SKM-1 treated with dmso at 0.1 percent for 144 hours (cell line): ENCODE data around the gene SNIP1.
"Not testable (repeated sequence)": the region's sequence is repeated elsewhere in the genome, so short reads cannot be mapped to it uniquely, and the experiment has no call there.

Source experiments
- DNase-seq: peaks from one replicate; lab custom pipeline; 2025; ENCODE audit not compliant: unreplicated experiment; lab: John Stamatoyannopoulos, UW

The SNIP1 gene

DNA sequence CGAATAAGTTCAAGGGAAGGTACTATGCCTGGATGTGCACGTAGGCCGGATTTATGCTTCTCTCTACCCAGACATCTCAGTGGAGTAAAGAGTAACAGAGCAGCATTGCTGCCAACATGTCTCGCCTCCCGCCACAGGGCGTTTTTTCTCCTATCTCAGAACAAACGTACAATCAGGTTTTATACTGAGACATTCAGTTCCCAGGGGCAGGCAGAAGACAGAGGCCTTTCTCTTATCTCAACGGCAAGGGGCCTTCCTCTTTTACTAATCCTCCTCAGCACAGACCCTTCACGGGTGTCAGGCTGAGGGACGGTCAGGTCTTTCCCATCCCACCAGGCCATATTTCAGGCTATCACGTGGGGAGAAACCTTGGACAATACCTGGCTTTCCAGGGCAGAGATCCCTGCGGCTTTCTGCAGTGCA, 5.9 kb upstream of the SNIP1 start:
- DNase-seq: not testable (repeated sequence)

- DNase-seq: no peak
These were observed 5.0 kb upstream of the SNIP1 start for GRCh38 chr1:37559080-37559479.

- DNase-seq: no peak
These were observed 4.3 kb upstream of the SNIP1 start for GRCh38 chr1:37558411-37558810.

- no peak for DNase-seq
These were observed 3.3 kb upstream of the SNIP1 start for GRCh38 chr1:37557402-37557801.

DNA sequence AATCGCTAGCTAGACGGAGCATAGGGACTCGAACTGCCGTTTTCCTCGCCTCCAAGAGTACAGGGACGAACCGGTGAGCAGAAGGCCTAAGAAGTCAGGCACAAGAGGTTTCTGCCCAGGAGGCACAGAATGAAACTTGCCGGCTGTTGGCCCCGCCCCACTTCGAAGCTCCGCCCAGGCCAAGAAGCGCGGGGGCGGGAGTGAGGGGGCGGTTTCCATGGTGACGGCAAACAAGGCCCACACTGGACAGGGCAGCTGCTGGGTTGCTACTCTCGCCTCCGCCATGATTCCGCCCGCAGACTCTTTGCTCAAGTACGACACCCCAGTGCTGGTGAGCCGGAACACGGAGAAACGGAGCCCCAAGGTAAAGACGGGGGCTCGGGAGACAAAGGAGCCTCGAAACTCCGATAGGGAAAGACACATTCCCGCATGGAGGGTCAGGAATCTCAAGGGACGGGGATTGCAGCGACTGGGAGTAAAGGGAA, 2.7 kb upstream of the SNIP1 start, which contains the start of gene DNALI1:
Gene DNALI1 (plus strand): TSS at position 229 of the 485 bp plus-strand sequence. CDS start 55 bp downstream, at position 284.
- no peak for DNase-seq

DNA sequence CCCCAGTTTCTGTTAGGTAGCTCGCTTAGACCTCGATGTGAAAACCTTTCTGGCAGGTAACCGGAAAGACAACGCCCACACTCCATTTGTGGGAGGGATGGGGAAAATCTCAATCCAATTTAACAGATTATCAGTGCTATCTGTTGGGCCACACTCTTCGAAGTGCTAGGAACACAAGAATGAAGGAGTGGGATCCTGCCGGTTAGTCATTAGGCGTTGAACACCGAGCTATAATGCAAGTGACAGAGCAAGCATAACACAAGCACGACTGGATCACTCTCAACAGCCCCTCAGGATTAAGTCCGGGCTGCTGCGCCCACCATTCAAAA, 531 bp downstream of the SNIP1 start:
- DNase-seq: no peak

DNA sequence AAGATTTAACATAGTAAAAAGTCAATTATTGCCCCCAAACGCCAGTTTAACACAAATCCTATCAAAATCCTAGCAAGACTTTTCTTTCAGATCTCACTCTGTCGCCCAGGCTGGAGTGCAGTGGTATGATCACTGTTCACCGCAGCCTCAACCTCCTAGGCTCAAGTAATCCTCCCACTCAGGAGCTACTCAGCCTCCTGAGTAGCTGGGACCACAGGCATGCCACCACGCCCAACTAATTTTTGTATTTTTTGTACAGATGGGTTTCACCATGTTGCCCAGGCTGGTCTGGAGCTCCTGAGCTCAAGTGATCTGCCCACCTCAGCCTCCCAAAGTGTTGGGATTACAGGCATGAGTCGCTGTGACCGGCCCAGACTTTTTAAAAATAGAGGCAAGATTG, 4.8 kb downstream of the SNIP1 start:
- no peak for DNase-seq

DNA sequence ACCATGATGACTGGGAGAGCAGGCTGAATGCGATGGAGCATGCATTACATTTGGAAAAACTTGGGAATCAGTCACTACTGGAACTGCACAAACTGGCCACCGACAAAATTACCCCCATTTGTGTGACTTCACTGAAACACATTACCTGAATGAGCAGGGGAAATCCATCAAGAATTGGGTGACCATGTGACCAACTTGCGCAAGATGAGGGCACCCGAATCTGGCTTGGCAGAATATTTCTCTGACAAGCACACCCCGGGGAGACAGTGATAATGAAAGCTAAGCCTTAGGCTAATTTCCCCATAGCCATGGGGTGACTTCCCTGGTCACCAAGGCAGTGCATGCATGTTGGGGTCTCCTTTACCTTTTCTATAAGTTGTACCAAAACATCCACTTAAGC, 9.1 kb downstream of the SNIP1 start:
- DNase-seq: no peak

DNA sequence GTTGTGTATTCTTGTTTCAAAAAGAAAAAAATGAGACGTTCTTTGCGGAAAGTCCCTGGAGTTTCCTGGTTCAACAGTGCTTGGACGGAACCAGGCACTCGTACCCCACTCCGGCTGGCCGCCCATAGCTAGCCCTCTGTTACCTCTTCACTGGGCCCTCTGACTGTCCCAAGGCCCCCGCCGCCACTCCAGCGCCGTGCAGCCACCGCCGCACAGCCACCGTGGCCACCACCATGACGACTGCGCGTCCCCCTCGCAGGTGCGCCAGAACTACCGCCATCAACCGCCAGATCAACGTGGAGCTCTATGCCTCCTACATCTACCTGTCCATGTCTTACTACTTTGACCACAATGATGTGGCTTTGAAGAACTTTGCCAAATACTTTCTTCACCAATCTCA, 9.6 kb downstream of the SNIP1 start:
- DNase-seq: no peak

GRCh38 chr1:37540036-37540785, 13.9 kb downstream of the SNIP1 start:
- DNase-seq: no peak

DNA sequence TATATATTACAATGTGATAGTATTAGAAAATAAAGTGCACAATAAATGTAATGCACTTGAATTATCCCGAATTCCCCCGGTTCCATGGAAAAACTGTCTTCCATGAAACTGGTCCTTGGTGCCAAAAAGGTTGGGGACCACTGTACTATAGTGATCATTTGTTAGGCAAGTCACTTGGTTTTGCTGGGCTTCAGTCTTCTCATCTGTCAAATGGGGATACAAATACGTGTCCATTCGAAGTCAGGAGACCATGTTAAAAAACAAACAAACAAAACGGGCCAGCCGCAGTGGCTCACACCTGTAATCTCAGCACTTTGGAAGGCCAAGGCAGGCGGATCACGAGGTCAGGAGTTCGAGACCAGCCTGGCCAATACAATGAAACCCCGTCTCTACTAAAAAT, 14.9 kb downstream of the SNIP1 start:
- not testable (repeated sequence) for DNase-seq

GRCh38 chr1:37537378-37537777, 16.7 kb downstream of the SNIP1 start:
- no peak for DNase-seq

GRCh38 chr1:37533317-37534093, 20.6 kb downstream of the SNIP1 start:
- DNase-seq: no peak

DNA sequence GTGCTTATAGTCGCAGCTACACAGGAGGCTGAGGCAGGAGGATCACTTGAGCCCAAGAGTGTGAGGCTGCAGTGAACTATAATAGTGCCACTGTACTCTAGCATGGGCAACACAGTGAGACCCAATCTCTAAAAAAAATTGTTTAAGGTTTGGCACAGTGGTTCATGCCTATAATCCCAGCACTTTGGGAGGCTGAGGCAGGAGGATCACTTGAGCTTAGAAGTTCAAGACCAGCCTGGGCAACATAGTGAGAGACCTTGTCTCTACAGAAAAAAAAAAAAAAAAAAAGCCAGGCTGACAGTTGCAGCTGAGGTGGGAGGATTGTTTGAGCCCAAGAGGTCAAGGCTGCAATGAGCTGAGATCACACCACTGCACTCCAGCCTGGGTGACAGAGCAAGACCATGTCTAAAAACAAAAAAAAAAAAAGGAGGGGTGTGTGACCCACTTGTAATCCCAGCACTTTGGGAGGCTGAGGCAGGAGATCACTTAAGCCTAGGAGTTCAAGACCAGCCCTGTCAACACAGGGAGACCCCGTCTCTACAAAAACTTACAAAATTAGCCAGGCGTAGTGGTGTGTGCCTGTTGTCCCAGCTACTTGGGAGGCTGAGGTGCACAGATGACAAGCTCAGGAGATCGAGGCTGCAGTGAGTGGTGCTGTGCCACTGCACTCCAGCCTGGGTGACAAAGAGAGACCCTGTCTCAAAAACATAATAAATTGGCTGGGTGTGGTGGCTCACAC, 21.5 kb downstream of the SNIP1 start:
- DNase-seq: not testable (repeated sequence)

- DNase-seq: not testable (repeated sequence)
These were observed 24.2 kb downstream of the SNIP1 start for GRCh38 chr1:37529888-37530287.

- DNase-seq: no peak
These were observed 34.5 kb downstream of the SNIP1 start for GRCh38 chr1:37519613-37520012.

DNA sequence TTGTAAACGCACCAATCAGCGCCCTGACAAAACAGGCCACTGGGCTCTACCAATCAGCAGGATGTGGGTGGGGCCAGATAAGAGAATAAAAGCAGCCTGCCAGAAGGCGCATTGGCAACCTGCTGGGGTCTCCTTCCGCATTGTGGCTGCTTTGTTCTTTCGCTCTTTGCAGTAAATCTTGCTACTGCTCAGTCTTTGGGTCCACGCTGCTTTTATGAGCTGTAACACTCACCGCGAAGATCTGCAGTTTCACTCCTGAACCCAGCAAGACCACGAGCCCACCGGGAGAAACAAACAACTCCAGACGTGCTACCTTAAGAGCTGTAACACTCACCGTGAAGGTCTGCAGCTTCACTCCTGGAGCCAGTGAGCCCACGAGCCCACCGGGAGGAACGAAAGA, 35.2 kb downstream of the SNIP1 start:
- DNase-seq: not testable (repeated sequence)

- not testable (repeated sequence) for DNase-seq
These were observed 35.9 kb downstream of the SNIP1 start for GRCh38 chr1:37518241-37518640.

DNA sequence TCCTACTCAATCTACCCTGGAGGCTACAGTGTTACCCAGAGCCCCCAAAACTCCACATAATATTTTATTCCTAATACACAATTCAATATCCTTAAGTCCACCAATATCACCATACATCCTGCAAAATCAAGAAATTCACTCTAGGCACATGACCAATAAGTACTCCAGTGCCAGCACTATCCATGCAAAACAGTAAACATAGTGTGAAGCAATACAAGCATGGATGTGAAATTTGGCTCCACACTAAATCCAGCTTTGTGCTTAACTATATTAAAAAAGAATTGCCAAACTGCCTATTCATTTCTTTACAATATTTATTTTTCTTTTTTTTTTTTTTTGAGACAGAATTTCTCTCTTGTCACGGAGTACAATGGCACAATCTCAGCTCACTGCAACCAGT, 36.5 kb downstream of the SNIP1 start:
- no peak for DNase-seq

- no peak for DNase-seq
These were observed 38.7 kb downstream of the SNIP1 start for GRCh38 chr1:37515185-37516034.
